ENCODE results near the gene HOXA5. TPM values are rescaled to one million over a fixed set of nuclear protein-coding genes. Genes with fewer than 3 reads are reported as not detected.

HOXA5 gene
- total and polyA plus RNA-seq, 2 donors (not counting 1 experiment from before 2014, with no cell fraction given): 18.3 to 35.6 TPM

- Histone ChIP-seq H3K79me2 (ENCODE audit: control insufficient read depth, insufficient read depth, low read length) (peaks cover 66% of the 10 kb centered on the region), H2AFZ (ENCODE audit: low read length) (no peak overlapping the region), H3K4me3 (replicated peaks in 1 of 4; ENCODE audit: control extremely low read depth in 1 of 4, insufficient read depth in 1 of 4, low read depth in 3 of 4, low read length in 4 of 4) (peak overlapping the region; percentile 52 to 92 (median 68)), H4K20me1 (ENCODE audit: control insufficient read depth, extremely low read depth, insufficient read depth, low read length) (no peaks in the 10 kb centered on the region), H3K9ac (ENCODE audit: insufficient read depth, low read length) (peak overlapping the region; percentile 64), H3K4me1 (ENCODE audit: control insufficient read depth, extremely low read depth, insufficient read depth, low read length) (peaks cover 23% of the 10 kb centered on the region), H3K27ac (ENCODE audit: insufficient read depth, low read length) (peak overlapping the region; percentile 88), H3K27me3 (ENCODE audit: control insufficient read depth, insufficient read depth, low read length) (no peaks in the 10 kb centered on the region), H3K36me3 (ENCODE audit: control insufficient read depth, insufficient read depth, low read length) (no peaks in the 10 kb centered on the region), H3K4me2 (ENCODE audit: extremely low read depth, insufficient read depth, low read length) (peak overlapping the region; percentile 98), H3K9me3 (ENCODE audit: control insufficient read depth, insufficient read depth, low read depth, low read length) (no peaks in the 10 kb centered on the region)
- peak; percentile 89 for DNase-seq (ENCODE audit: low read depth in 2 of 2)
- no peak for TF ChIP-seq CTCF (conservative IDR thresholded peaks at IDR 0.05 in 1 of 2, IDR thresholded peaks at IDR 0.05 in 1 of 2; ENCODE audit: low read depth in 1 of 2, low read length in 2 of 2)
- no peak for TF ChIP-seq EZH2 (IDR thresholded peaks at IDR 0.05; ENCODE audit: low read length, missing control alignments)
Observed at GRCh38 chr7:27117887-27118491, 25.5 kb downstream of the HOXA5 start.

DNA sequence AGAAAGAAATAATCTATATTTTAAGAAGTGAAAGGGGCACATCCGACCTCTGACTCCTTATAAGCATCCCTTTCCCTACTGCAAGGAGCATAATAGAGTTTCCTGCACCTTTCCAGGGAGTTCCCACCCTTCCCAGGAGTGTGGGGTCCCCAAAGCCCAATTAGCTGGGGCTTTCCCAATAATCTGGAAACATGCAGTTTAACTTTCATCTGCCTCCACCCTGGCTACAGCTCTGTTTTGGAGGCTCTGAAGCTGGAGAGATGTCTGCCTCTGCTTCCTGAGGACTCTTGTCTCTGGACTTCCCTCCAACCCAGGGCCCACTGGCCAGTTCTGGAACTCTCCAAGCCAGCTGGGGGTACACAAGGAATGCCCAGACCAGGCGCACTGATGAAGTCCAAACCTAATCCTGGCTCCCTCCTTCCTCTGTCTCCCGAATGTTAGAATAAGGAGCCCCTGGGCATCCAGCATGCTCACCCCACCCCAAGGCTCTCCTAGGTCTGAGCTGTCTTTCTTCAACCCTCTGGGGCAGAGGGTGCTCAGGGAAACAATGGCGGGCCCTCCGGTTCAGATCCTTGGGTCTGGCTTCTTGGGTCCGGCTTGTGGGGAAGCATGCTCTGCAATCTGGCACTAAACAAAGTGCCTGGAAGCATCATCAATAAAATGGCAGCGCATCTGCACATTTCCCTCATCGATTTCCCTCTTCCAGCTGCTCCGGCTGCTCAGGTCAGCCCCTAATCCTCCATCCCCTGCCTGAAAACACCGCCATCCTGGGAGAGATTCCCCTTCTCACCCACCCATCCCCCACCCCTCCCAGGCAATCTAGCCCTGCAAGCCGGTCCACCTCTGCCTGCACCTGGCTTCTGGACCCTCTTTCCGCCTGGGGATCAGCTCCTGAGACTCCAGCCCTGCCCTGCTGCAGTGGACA, 26.3 kb downstream of the HOXA5 start:
- peak overlapping the region; percentile 52 to 92 (median 68) for H3K4me3 ChIP-seq (replicated peaks in 1 of 4; ENCODE audit: control extremely low read depth in 1 of 4, insufficient read depth in 1 of 4, low read depth in 3 of 4, low read length in 4 of 4)
- H3K4me1 ChIP-seq (ENCODE audit: control insufficient read depth, extremely low read depth, insufficient read depth, low read length): peaks cover 23% of the 10 kb centered on the region
- H3K9ac ChIP-seq (ENCODE audit: insufficient read depth, low read length): peak overlapping the region; percentile 77
- peak in 1 of 2 donors; percentile 32 for DNase-seq (ENCODE audit: low read depth in 2 of 2)
- H4K20me1 ChIP-seq (ENCODE audit: control insufficient read depth, extremely low read depth, insufficient read depth, low read length): no peaks in the 10 kb centered on the region
- no peaks in the 10 kb centered on the region for H3K27me3 ChIP-seq (ENCODE audit: control insufficient read depth, insufficient read depth, low read length)
- H2AFZ ChIP-seq (ENCODE audit: low read length): no peak overlapping the region
- H3K79me2 ChIP-seq (ENCODE audit: control insufficient read depth, insufficient read depth, low read length): peaks cover 70% of the 10 kb centered on the region
- H3K27ac ChIP-seq (ENCODE audit: insufficient read depth, low read length): peak overlapping the region; percentile 88
- no peak for TF ChIP-seq EZH2 (IDR thresholded peaks at IDR 0.05; ENCODE audit: low read length, missing control alignments)
- TF ChIP-seq CTCF (conservative IDR thresholded peaks at IDR 0.05 in 1 of 2, IDR thresholded peaks at IDR 0.05 in 1 of 2; ENCODE audit: low read depth in 1 of 2, low read length in 2 of 2): no peak
- no peaks in the 10 kb centered on the region for H3K9me3 ChIP-seq (ENCODE audit: control insufficient read depth, insufficient read depth, low read depth, low read length)
- peak overlapping the region; percentile 98 for H3K4me2 ChIP-seq (ENCODE audit: extremely low read depth, insufficient read depth, low read length)
- no peaks in the 10 kb centered on the region for H3K36me3 ChIP-seq (ENCODE audit: control insufficient read depth, insufficient read depth, low read length)

Measured in fibroblast of lung (primary cell).